Cardiac muscle cell (in vitro differentiated cells and primary cell): ENCODE results near the gene TRIO. TPM values are rescaled to one million over a fixed set of nuclear protein-coding genes. Genes with fewer than 3 reads are reported as not detected.

ENCODE experiments used
- DNase-seq, 2 donors: peaks; one replicate each; pipeline versions ENCODE4 v3.0.0 to v3.0.0-alpha.2; 2010 to 2017; ENCODE audit warnings: low read depth in 1 of 2, low spot score in 1 of 2
- H3K27ac ChIP-seq: fragments of 200-600 bp; sonication (generic); 2 replicates; pipeline ENCODE4 v1.5.1; 2016
- H3K27me3 ChIP-seq: fragments of 200-600 bp; sonication (generic); 2 replicates; pipeline ENCODE4 v1.6.0; 2016; ENCODE audit warnings: control low read depth
- H3K36me3 ChIP-seq: fragments of 200-600 bp; sonication (generic); 2 replicates; pipeline ENCODE4 v1.5.1; 2016; ENCODE audit warnings: control low read depth
- H3K4me1 ChIP-seq: fragments of 200-600 bp; sonication (generic); 2 replicates; pipeline ENCODE4 v1.8.1; 2017; ENCODE audit warnings: low read depth, mild to moderate bottlenecking, mixed run types
- H3K4me3 ChIP-seq: fragments of 200-600 bp; sonication (generic); 2 replicates; pipeline ENCODE4 v1.5.1; 2016; ENCODE audit warnings: mild to moderate bottlenecking
- H3K9me3 ChIP-seq: fragments of 200-600 bp; sonication (generic); 2 replicates; pipeline ENCODE4 v1.5.1; 2017; ENCODE audit warnings: low read depth, mild to moderate bottlenecking, control low read depth
- CTCF ChIP-seq: IDR thresholded peaks from 2 replicates; pipeline ENCODE4 v1.5.1; 2012; ENCODE audit warnings: low read depth, mild to moderate bottlenecking, low read length
- polyA plus RNA-seq: library from polyadenylated mRNA; unstranded; fragments of >200 nt; fragmentation: Nextera tagmentation; extraction: Ambion mirVana; gene quantifications from 2 replicates; pipeline ENCODE4 v1.2.1, GENCODE V29; 2016
- total RNA-seq: library from RNA; depleted of rRNA; stranded (reverse); fragments of >200 nt; gene quantifications from 2 replicates; pipeline ENCODE4 v1.2.3, GENCODE V29; 2016

The TRIO gene
- total and polyA plus RNA-seq, 2 experiments from 2014 or later: 15.5 to 104 TPM

- no peaks in the 10 kb centered on the region for H3K9me3 ChIP-seq
- DNase-seq: no peak
- peaks cover 33% of the 10 kb centered on the region for H3K36me3 ChIP-seq
- no peak overlapping the region for H3K4me3 ChIP-seq
- no peak overlapping the region for H3K27ac ChIP-seq
- no peak for TF ChIP-seq CTCF
- no peaks in the 10 kb centered on the region for H3K27me3 ChIP-seq
- H3K4me1 ChIP-seq: no peaks in the 10 kb centered on the region
These were observed 276.5 kb downstream of the TRIO start for GRCh38 chr5:14419686-14420085.

GRCh38 chr5:14420101-14420811 is 277.1 kb downstream of the TRIO start:
- H3K36me3 ChIP-seq: peaks cover 31% of the 10 kb centered on the region
- TF ChIP-seq CTCF: no peak
- H3K4me3 ChIP-seq: no peak overlapping the region
- no peaks in the 10 kb centered on the region for H3K4me1 ChIP-seq
- no peak for DNase-seq
- H3K9me3 ChIP-seq: no peaks in the 10 kb centered on the region
- no peaks in the 10 kb centered on the region for H3K27me3 ChIP-seq
- H3K27ac ChIP-seq: no peak overlapping the region

GRCh38 chr5:14421851-14422250 is 278.7 kb downstream of the TRIO start:
- Histone ChIP-seq H3K4me1 (no peaks in the 10 kb centered on the region), H3K36me3 (peaks cover 24% of the 10 kb centered on the region), H3K27me3 (no peaks in the 10 kb centered on the region), H3K27ac (no peak overlapping the region), H3K9me3 (no peaks in the 10 kb centered on the region), H3K4me3 (no peak overlapping the region)
- no peak for DNase-seq
- no peak for TF ChIP-seq CTCF

- H3K27me3 ChIP-seq: no peaks in the 10 kb centered on the region
- H3K36me3 ChIP-seq: peaks cover 24% of the 10 kb centered on the region
- TF ChIP-seq CTCF: no peak
- H3K4me1 ChIP-seq: no peaks in the 10 kb centered on the region
- no peak overlapping the region for H3K4me3 ChIP-seq
- H3K9me3 ChIP-seq: no peaks in the 10 kb centered on the region
- DNase-seq: no peak
- H3K27ac ChIP-seq: no peak overlapping the region
These were observed 281.0 kb downstream of the TRIO start for GRCh38 chr5:14424011-14424685.

- Histone ChIP-seq H3K36me3 (peaks cover 11% of the 10 kb centered on the region), H3K27me3 (no peaks in the 10 kb centered on the region), H3K9me3 (no peaks in the 10 kb centered on the region), H3K27ac (no peak overlapping the region), H3K4me3 (no peak overlapping the region), H3K4me1 (no peaks in the 10 kb centered on the region)
- TF ChIP-seq CTCF: no peak
- no peak for DNase-seq
These were observed 282.4 kb downstream of the TRIO start for GRCh38 chr5:14425559-14425958.
